OCI-LY1 (cell line): ENCODE results near the gene PDCD4.

Experiments
- H2AFZ ChIP-seq: fragments of 200-600 bp; sonication (generic), shearing (Covaris generic); 2 replicates; pipeline ENCODE4 v1.6.0; 2014; ENCODE audit warnings: antibody characterized with exemption, mild to moderate bottlenecking, low read length
- H3F3A ChIP-seq: fragments of 200-600 bp; sonication (generic), shearing (Covaris generic); 2 replicates; pipeline ENCODE4 v1.6.0; 2014; ENCODE audit warnings: mild to moderate bottlenecking, antibody characterized with exemption, low read length, moderate library complexity; ENCODE audit not compliant: insufficient read depth
- H3K27ac ChIP-seq: fragments of 200-600 bp; sonication (generic); 2 replicates; pipeline ENCODE4 v1.5.1; 2014; ENCODE audit warnings: low read length, mixed run types, mild to moderate bottlenecking, low read depth; ENCODE audit not compliant: poor library complexity, severe bottlenecking
- H3K27me3 ChIP-seq: fragments of 200-600 bp; sonication (generic); 2 replicates; pipeline ENCODE4 v1.6.0; 2014; ENCODE audit warnings: antibody characterized with exemption, mild to moderate bottlenecking, low read length, moderate library complexity; ENCODE audit not compliant: insufficient read depth
- H3K36me3 ChIP-seq: fragments of 200-600 bp; sonication (generic); 2 replicates; pipeline ENCODE4 v1.6.1; 2014; ENCODE audit warnings: mild to moderate bottlenecking, antibody characterized with exemption, low read length, moderate library complexity, mixed read lengths; ENCODE audit not compliant: insufficient read depth
- H3K4me1 ChIP-seq: fragments of 200-600 bp; sonication (generic); 2 replicates; pipeline ENCODE4 v1.5.1; 2014; ENCODE audit warnings: mild to moderate bottlenecking, low read length, moderate library complexity; ENCODE audit not compliant: insufficient read depth, severe bottlenecking
- H3K4me2 ChIP-seq: fragments of 200-600 bp; sonication (generic), shearing (Covaris generic); 2 replicates; pipeline ENCODE4 v1.6.1; 2014; ENCODE audit warnings: low read length
- H3K4me3 ChIP-seq: fragments of 200-600 bp; sonication (generic); 2 replicates; pipeline ENCODE4 v1.5.1; 2014; ENCODE audit warnings: low read length, low read depth, mild to moderate bottlenecking, mixed read lengths; ENCODE audit not compliant: poor library complexity, severe bottlenecking
- H3K79me2 ChIP-seq: fragments of 200-600 bp; shearing (Covaris generic); 2 replicates; pipeline ENCODE4 v1.6.1; 2016; ENCODE audit warnings: mixed run types, low read length, mixed read lengths; ENCODE audit not compliant: insufficient read depth
- H3K9ac ChIP-seq: fragments of 200-600 bp; sonication (generic), shearing (Covaris generic); 2 replicates; pipeline ENCODE4 v1.6.1; 2014; ENCODE audit warnings: mild to moderate bottlenecking, low read length, mixed read lengths
- H3K9me2 ChIP-seq: fragments of 200-600 bp; sonication (generic), shearing (Covaris generic); 2 replicates; pipeline ENCODE4 v1.6.1; 2014; ENCODE audit warnings: low read depth, mild to moderate bottlenecking, low read length, mixed read lengths
- H3K9me3 ChIP-seq: fragments of 200-600 bp; shearing (Covaris generic); 2 replicates; pipeline ENCODE4 v1.6.1; 2014; ENCODE audit warnings: low read length, mixed read lengths
- H4K20me1 ChIP-seq: fragments of 200-600 bp; sonication (generic), shearing (Covaris generic); 2 replicates; pipeline ENCODE4 v1.6.0; 2016; ENCODE audit warnings: mild to moderate bottlenecking, low read length; ENCODE audit not compliant: insufficient read depth
- EZH2 ChIP-seq: fragments of 200-600 bp; sonication (generic), shearing (Covaris generic); IDR thresholded peaks from 2 replicates; pipeline ENCODE4 v1.8.0; 2017; ENCODE audit warnings: borderline replicate concordance, mixed run types, mild to moderate bottlenecking, antibody characterized with exemption, low read length, moderate library complexity, mixed read lengths
- TF ChIP-seq, protein P1 (sequence below): fragments of 200-600 bp; sonication (generic), shearing (Covaris generic); IDR thresholded peaks from 2 replicates; pipeline ENCODE4 v1.5.1; 2017; ENCODE audit warnings: mild to moderate bottlenecking, antibody characterized with exemption, low read length, moderate library complexity, mixed read lengths

The PDCD4 gene

DNA sequence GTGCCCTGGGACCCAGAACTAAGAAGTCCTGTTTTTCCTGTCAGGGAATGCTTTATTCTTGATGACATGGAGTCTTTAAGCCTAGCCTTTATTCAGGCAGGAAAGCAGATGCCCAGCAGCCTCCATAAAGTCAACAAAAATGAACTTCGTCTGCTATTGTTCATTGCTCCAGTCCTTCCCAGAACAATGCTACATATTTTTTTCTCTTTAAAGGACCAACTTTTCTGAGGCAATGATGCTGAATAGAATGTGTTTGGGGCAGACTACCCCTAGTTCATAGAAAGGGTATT lies 47.6 kb upstream of the PDCD4 start:
- Histone ChIP-seq H2AFZ (no peak overlapping the region), H3F3A (no peaks in the 10 kb centered on the region), H4K20me1 (no peaks in the 10 kb centered on the region), H3K9me2 (no peaks in the 10 kb centered on the region), H3K9me3 (no peaks in the 10 kb centered on the region), H3K27ac (no peak overlapping the region), H3K4me3 (no peak overlapping the region), H3K36me3 (no peaks in the 10 kb centered on the region), H3K4me1 (peaks cover 29% of the 10 kb centered on the region), H3K9ac (no peak overlapping the region), H3K27me3 (no peaks in the 10 kb centered on the region), H3K4me2 (no peak overlapping the region), H3K79me2 (no peaks in the 10 kb centered on the region)
- TF ChIP-seq EZH2 = no peak
- TF ChIP-seq, protein P1, sequence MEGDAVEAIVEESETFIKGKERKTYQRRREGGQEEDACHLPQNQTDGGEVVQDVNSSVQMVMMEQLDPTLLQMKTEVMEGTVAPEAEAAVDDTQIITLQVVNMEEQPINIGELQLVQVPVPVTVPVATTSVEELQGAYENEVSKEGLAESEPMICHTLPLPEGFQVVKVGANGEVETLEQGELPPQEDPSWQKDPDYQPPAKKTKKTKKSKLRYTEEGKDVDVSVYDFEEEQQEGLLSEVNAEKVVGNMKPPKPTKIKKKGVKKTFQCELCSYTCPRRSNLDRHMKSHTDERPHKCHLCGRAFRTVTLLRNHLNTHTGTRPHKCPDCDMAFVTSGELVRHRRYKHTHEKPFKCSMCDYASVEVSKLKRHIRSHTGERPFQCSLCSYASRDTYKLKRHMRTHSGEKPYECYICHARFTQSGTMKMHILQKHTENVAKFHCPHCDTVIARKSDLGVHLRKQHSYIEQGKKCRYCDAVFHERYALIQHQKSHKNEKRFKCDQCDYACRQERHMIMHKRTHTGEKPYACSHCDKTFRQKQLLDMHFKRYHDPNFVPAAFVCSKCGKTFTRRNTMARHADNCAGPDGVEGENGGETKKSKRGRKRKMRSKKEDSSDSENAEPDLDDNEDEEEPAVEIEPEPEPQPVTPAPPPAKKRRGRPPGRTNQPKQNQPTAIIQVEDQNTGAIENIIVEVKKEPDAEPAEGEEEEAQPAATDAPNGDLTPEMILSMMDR = no peak

GRCh38 chr10:110824660-110825059 lies 47.1 kb upstream of the PDCD4 start:
- Histone ChIP-seq H3K4me2 (no peak overlapping the region), H3K4me3 (no peak overlapping the region), H3K27ac (no peak overlapping the region), H3K79me2 (no peaks in the 10 kb centered on the region), H3K9ac (no peak overlapping the region), H3K36me3 (no peaks in the 10 kb centered on the region), H3F3A (no peaks in the 10 kb centered on the region), H3K27me3 (no peaks in the 10 kb centered on the region), H3K9me2 (no peaks in the 10 kb centered on the region), H3K9me3 (no peaks in the 10 kb centered on the region), H4K20me1 (no peaks in the 10 kb centered on the region), H2AFZ (no peak overlapping the region), H3K4me1 (peaks cover 31% of the 10 kb centered on the region)
- no peak for TF ChIP-seq EZH2
- TF ChIP-seq, protein P1 = no peak

DNA sequence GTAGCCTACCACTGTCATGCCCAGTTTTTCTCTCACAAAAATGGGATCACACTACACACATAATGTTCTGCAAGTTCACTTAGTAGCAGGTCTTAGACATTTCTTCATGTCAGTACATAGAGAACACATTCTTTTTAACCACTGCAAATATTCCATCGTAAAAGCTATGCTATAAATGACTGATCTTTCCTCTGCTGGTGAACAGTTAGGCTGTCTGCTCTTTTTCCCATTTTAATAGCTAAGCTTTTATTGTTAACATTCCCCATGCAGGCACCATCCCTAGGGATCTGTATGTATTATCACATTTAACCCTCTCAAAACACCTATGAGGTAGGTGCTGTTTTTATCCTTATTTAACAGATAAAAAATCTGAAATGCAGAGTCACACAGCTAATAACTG lies 46.2 kb upstream of the PDCD4 start:
- no peak overlapping the region for H2AFZ ChIP-seq
- TF ChIP-seq EZH2 = no peak
- TF ChIP-seq, protein P1 = no peak
- H3K79me2 ChIP-seq = no peaks in the 10 kb centered on the region
- H3K36me3 ChIP-seq = no peaks in the 10 kb centered on the region
- H3K4me3 ChIP-seq = no peak overlapping the region
- no peaks in the 10 kb centered on the region for H3K9me2 ChIP-seq
- no peaks in the 10 kb centered on the region for H3K27me3 ChIP-seq
- no peaks in the 10 kb centered on the region for H3K9me3 ChIP-seq
- H3K4me1 ChIP-seq = peaks cover 39% of the 10 kb centered on the region
- H3K4me2 ChIP-seq = no peak overlapping the region
- no peaks in the 10 kb centered on the region for H4K20me1 ChIP-seq
- H3F3A ChIP-seq = no peaks in the 10 kb centered on the region
- no peak overlapping the region for H3K27ac ChIP-seq
- H3K9ac ChIP-seq = no peak overlapping the region
